Right renal cortex interstitium (tissue), 3 donors: ENCODE measurements around the gene NCKAP5L. TPM values are rescaled to one million over a fixed set of nuclear protein-coding genes. Genes with fewer than 3 reads are reported as not detected.

ENCODE experiments used
- DNase-seq, 3 donors: peaks; one replicate each; pipeline ENCODE4 v3.0.0-alpha.2; 2013; ENCODE audit warnings: low read depth in 3 of 3, low spot score in 2 of 3
- polyA plus RNA-seq, 3 donors: library from polyadenylated mRNA; unstranded; fragments of 120-200 nt; gene quantifications; one replicate each; pipeline ENCODE4 v1.2.1, GENCODE V29; 2013; ENCODE audit not compliant: insufficient read length in 3 of 3

NCKAP5L gene
- polyA plus RNA-seq, 3 donors, result 11.6 to 13.9 (median 12.3) TPM

- DNase-seq, result no peak
These were observed 2.2 kb downstream of the NCKAP5L start for GRCh38 chr12:49825971-49826421.

DNA sequence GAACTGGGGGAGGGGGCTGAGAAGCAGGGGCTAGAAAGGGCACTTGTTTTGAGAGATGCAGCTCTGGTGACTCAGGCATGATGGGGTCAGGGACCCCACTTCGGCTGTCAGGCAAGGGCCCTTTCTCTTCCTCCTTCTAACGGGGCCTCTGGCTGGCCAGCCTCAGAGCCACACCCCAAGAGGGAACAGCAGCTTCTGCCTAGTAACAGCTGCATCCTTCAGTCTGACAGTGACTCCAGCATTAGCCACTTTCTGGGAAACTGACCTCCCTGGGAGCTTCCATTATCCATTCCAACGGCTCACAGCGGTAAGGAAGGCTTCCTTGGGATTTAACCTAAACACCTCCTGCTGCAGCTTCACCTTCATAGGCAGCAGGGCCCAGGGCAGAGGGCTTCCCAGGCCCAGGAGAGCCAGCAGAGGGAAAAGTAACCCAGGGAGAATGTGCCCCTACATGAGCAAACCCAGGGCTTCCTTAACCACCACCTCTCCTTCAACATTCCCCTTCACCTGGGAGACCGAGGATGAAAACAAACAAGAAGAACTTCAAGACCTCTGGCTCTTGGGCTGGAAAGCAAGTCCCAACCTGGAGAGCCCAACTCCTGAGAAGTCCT, 2.7 kb downstream of the NCKAP5L start:
- DNase-seq, result no peak

- no peak for DNase-seq
These were observed 3.3 kb downstream of the NCKAP5L start for GRCh38 chr12:49824895-49825294.

GRCh38 chr12:49824416-49824815, 3.8 kb downstream of the NCKAP5L start:
- DNase-seq, result no peak

DNA sequence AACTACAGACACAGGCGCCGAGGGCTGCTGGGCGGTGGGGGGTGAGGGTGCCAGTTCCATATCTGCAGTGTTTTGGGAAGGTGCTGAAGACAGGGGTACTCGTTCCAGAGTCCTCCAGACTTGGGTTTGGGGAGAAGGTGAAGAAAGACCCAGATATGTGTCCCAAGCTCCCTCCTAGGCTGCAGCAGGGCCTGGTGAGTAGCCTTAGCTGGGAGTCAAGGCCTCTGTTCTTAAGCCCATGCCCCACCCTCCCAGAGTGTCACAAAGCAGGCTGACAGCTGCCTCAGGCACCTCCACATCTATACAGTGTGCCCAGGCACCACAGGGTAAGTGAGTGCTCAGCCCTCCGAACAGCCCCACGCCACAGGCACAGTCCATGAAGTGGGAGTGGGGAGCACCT, 4.3 kb downstream of the NCKAP5L start:
- no peak for DNase-seq

GRCh38 chr12:49823350-49823749, 4.9 kb downstream of the NCKAP5L start:
- DNase-seq, result no peak

DNA sequence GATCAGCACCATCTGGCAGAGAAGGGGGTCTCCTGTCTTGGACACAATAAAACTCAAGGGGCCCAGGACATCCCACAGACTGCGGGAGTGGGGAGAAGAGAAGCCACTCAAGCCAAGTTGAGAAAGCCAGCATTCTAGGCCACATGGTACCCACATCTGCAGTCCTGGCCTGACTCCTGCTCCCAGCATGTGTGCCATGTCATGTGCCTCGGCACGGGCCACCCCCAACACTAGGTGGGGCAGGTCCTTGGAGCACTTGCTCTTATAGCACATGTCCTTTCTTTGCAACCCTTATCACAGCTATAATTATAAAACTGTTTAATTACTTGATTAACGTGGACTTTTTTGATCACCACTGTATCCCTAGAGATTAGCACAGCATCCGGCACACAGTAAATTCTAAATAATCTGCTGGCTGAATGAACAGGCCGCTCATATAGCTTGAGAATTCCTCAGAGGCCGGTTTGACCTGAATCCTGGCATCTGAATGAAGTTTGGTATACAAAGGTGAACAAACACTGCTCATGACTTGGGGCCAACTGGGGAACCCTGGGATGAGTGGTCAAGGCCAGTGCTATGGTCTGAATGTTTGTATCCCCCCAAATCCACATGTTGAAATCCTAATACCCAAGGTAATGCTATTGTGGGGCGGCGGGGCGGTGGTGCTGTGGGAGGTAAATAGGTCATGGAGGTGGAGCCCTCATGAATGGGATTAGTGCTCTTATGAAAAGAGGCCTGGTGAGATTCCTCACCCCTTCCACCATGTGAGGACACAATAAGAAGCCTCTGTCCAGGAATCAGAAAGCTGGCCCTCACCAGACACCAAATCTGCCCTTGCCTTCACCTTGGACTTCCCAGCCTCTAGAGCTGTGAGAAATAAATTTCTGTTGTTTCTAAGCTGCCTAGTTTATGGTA, 6.6 kb downstream of the NCKAP5L start:
- no peak for DNase-seq

GRCh38 chr12:49819786-49820185, 8.4 kb downstream of the NCKAP5L start:
- no peak for DNase-seq

- no peak for DNase-seq
These were observed 9.8 kb downstream of the NCKAP5L start for GRCh38 chr12:49818241-49818895.

- DNase-seq, result no peak
These were observed 15.1 kb downstream of the NCKAP5L start for GRCh38 chr12:49813131-49813530.

DNA sequence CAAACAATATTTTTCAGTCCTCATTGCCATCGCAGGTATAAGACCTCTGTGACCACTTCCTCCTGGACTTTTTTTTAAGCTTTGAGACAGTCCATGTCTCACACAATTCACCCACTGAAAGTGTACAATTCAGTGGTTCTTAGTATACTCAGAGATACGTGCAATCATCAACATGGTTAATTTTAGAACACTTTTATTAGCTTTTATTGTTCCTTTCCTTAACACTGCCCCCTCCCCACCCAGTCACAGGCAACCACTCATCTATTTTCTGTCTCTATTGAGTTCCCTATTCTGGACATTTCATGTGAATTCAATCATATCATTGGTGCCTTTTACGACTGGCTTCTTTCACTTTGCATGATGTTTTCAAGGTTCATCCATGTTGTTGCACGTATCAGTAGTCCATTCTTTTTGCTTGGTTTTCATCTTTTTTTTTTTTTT, 16.2 kb downstream of the NCKAP5L start:
- DNase-seq, result no peak

GRCh38 chr12:49811136-49811535, 17.1 kb downstream of the NCKAP5L start:
- no peak for DNase-seq

- DNase-seq, result no peak
These were observed 18.3 kb downstream of the NCKAP5L start for GRCh38 chr12:49809906-49810389.

DNA sequence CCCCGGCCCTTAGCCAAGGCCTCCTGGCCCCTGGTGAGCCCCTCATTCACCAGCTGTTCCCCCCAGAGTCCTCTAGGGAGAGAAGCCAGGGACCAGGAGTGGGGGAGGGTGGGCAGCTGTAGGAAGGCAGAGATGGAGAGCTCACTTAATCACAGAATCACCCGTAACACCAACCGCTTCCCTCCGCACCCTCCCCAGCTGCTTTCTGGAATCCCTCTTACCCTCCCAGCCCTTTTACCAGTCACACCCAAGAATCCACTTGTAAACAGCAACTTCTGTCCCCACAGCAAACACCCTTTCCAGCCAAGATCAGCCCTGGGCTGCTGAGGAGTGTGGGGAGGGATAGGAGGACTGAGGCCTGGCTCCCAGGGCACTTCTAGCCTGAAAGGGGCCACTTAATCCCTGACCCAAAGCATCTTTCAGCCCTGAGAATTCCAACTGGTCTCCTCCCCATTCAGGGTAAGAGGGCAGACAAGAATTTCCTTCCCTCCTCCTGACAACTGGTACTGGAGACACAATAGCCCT, 18.8 kb downstream of the NCKAP5L start:
- DNase-seq, result no peak

- DNase-seq, result no peak
These were observed 19.4 kb downstream of the NCKAP5L start for GRCh38 chr12:49808686-49809380.

GRCh38 chr12:49807991-49808580, 20.1 kb downstream of the NCKAP5L start:
- DNase-seq, result no peak

DNA sequence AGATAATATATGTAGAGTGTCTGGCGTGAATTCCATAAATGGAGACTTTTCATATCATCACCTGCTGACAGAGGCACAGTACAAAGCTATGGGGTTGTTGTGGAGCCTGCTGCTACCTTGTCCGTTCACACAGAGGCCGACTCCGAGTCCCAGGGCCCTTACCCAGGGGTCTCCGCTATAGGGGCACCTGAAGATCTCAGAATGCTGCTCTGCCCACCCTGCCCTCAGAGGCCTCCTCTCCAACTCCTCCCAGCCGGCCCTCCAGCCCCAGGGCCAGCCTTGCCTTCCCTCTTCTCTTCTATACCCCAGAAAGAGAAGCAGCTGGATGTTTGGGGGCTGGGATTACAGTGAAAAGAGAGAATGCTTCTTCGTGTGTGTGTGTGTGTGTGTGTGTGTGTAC, 21.3 kb downstream of the NCKAP5L start:
- no peak for DNase-seq

GRCh38 chr12:49806321-49806813, 21.8 kb downstream of the NCKAP5L start:
- DNase-seq, result no peak

GRCh38 chr12:49805409-49805808, 22.8 kb downstream of the NCKAP5L start:
- DNase-seq, result no peak

- no peak for DNase-seq
These were observed 23.4 kb downstream of the NCKAP5L start for GRCh38 chr12:49804821-49805220.
